CD4-positive, alpha-beta T cell (primary cell): ENCODE results near the gene MAGI1. TPM values are rescaled to one million over a fixed set of nuclear protein-coding genes. Genes with fewer than 3 reads are reported as not detected.

Experiments used
- ATAC-seq: fragments of 200-7000 bp; cut with Tn5 transposase; one replicate; pipeline ENCODE4 v1.10.0; 2022; ENCODE audit warnings: mild to moderate bottlenecking; ENCODE audit not compliant: poor library complexity
- CTCF ChIA-PET: fragments of 350-600 bp; sonication (Branson Sonifier 250); formaldehyde crosslinking; loops from one replicate; lab custom pipeline; 2021; ENCODE audit warnings: antibody characterized with exemption, inconsistent platforms; lab: Charles Lee
- POLR2A ChIA-PET: fragments of 350-600 bp; sonication (Branson Sonifier 250); formaldehyde crosslinking; loops from one replicate; lab custom pipeline; 2021; ENCODE audit warnings: antibody characterized with exemption, inconsistent platforms; lab: Charles Lee
- DNase-seq, 14 experiments: peaks; one replicate each; pipeline ENCODE4 v3.0.0-alpha.2; 2013 to 2020; ENCODE audit warnings: mixed read lengths in 2 of 14
- H3K27ac ChIP-seq, 2 donors: one replicate each; pipeline versions ENCODE4 v1.5.1 to v1.7.0; 2013; ENCODE audit warnings: low read length in 2 of 2, low read depth in 1 of 2, mild to moderate bottlenecking in 1 of 2
- H3K27me3 ChIP-seq, 2 experiments: 1 replicate in 1 of 2; 2 replicates in 1 of 2; pipeline versions ENCODE4 v1.6.1 to v1.7.0; 2013; ENCODE audit warnings: low read length in 2 of 2, control low read depth in 1 of 2, mild to moderate bottlenecking in 1 of 2, moderate library complexity in 1 of 2; ENCODE audit not compliant: insufficient read depth in 2 of 2, control insufficient read depth in 1 of 2
- H3K36me3 ChIP-seq: one replicate; pipeline ENCODE4 v1.6.1; 2013; ENCODE audit warnings: low read length, control low read depth; ENCODE audit not compliant: insufficient read depth
- H3K4me1 ChIP-seq: one replicate; pipeline ENCODE4 v1.6.1; 2013; ENCODE audit warnings: low read length, control low read depth; ENCODE audit not compliant: insufficient read depth
- H3K4me3 ChIP-seq: one replicate; pipeline ENCODE4 v1.5.1; 2013; ENCODE audit warnings: mild to moderate bottlenecking, low read length, moderate library complexity
- H3K9me3 ChIP-seq, 2 experiments: 1 replicate in 1 of 2; 2 replicates in 1 of 2; pipeline versions ENCODE4 v1.6.1 to v1.7.0; 2013; ENCODE audit warnings: low read length in 2 of 2, mild to moderate bottlenecking in 2 of 2, control low read depth in 1 of 2, moderate library complexity in 1 of 2; ENCODE audit not compliant: control insufficient read depth in 1 of 2, insufficient read depth in 1 of 2
- H3K27ac Mint-ChIP-seq: one replicate; pipeline ENCODE4 v1.8.0; 2020; ENCODE audit warnings: mixed read lengths
- H3K27me3 Mint-ChIP-seq: one replicate; pipeline ENCODE4 v1.8.0; 2021; ENCODE audit warnings: mixed read lengths
- H3K36me3 Mint-ChIP-seq: one replicate; pipeline ENCODE4 v1.8.0; 2021; ENCODE audit warnings: low read depth, mixed read lengths
- H3K4me1 Mint-ChIP-seq: one replicate; pipeline ENCODE4 v1.8.0; 2021; ENCODE audit warnings: low read depth, mixed read lengths
- H3K4me3 Mint-ChIP-seq: one replicate; pipeline ENCODE4 v1.8.0; 2020; ENCODE audit warnings: mild to moderate bottlenecking, mixed read lengths
- H3K9me3 Mint-ChIP-seq: one replicate; pipeline ENCODE4 v1.8.0; 2020; ENCODE audit warnings: mixed read lengths
- CTCF ChIP-seq: fragments of 200-600 bp; IDR thresholded peaks from one replicate; pipeline ENCODE4 v1.8.0; 2022; ENCODE audit warnings: antibody characterized with exemption, mild to moderate bottlenecking
- intact Hi-C, 2 experiments: fragments of 100-400 bp; cut with DNase I in 1 of 2; cut with micrococcal nuclease in 1 of 2; formaldehyde crosslinking; loops; one replicate each; pipeline versions ENCODE4 v1.15.1 to v1.9.0; 2023 to 2025; cut with DNase I, micrococcal nuclease
- total RNA-seq, 174 experiments: library from RNA in 2 of 174; stranded (reverse) in 2 of 174; gene quantifications; one replicate each; pipeline ENCODE4 v1.2.3 and lab custom pipeline; 2021 to 2026

MAGI1 gene
- total RNA-seq, 2 experiments from 2014 or later = not detected

- Histone ChIP-seq H3K4me1 (no peaks in the 10 kb centered on the region), H3K36me3 (no peaks in the 10 kb centered on the region), H3K27me3 (no peaks in the 10 kb centered on the region), H3K9me3 (no peaks in the 10 kb centered on the region), H3K27ac (no peak overlapping the region), H3K4me3 (no peak overlapping the region)
- Mint-ChIP-seq H3K27ac (no peak overlapping the region), H3K27me3 (no peaks in the 10 kb centered on the region), H3K36me3 (no peaks in the 10 kb centered on the region), H3K9me3 (peaks cover 7% of the 10 kb centered on the region), H3K4me1 (no peaks in the 10 kb centered on the region), H3K4me3 (no peak overlapping the region)
- ChIA-PET CTCF (no interaction called here), POLR2A (no interaction called here)
- intact Hi-C loops = no loop called here
- ATAC-seq (no peak), DNase-seq (no peak)
- TF ChIP-seq CTCF = no peak
These were observed 376.6 kb downstream of the MAGI1 start for GRCh38 chr3:65662095-65662494.

DNA sequence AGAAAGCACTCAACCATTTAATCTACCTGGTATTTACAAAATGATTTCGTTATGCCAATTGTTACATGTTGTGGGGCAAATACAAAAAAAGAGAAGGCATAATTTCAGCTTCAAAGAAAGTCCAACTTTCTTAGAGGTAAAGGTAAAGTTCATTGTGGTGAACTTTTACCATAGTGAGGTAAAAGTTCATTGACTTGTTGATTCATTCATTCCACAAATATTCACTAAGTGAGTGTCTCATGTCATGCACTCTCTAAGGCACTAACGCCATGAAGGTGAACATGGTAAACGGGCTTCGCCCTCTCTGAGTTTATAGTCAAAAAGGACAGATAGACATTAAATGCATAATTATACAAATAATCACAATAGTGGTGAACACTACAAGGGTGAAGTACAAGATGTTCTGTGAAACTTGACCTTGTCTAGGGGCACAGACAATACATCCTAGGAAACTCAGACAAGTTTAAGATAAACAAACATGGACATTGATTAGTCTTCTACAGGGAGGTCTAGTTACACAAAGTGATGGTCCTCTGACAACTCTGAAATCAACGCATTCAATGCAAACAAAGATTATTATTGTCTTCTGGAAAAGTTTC lies 378.6 kb downstream of the MAGI1 start:
- no peaks in the 10 kb centered on the region for H3K27me3 ChIP-seq
- Mint-ChIP-seq H3K4me3 (no peak overlapping the region), H3K36me3 (no peaks in the 10 kb centered on the region), H3K4me1 (no peaks in the 10 kb centered on the region), H3K27ac (no peak overlapping the region), H3K9me3 (peaks cover 7% of the 10 kb centered on the region), H3K27me3 (no peaks in the 10 kb centered on the region)
- TF ChIP-seq CTCF = no peak
- H3K27ac ChIP-seq = no peak overlapping the region
- ChIA-PET CTCF (no interaction called here), POLR2A (no interaction called here)
- no peaks in the 10 kb centered on the region for H3K4me1 ChIP-seq
- H3K36me3 ChIP-seq = no peaks in the 10 kb centered on the region
- H3K9me3 ChIP-seq = no peaks in the 10 kb centered on the region
- no peak overlapping the region for H3K4me3 ChIP-seq
- no peak for DNase-seq
- intact Hi-C loops = no loop called here
- no peak for ATAC-seq

- no peaks in the 10 kb centered on the region for H3K27me3 Mint-ChIP-seq
- H3K4me3 Mint-ChIP-seq = no peak overlapping the region
- Histone ChIP-seq H3K9me3 (no peaks in the 10 kb centered on the region), H3K36me3 (no peaks in the 10 kb centered on the region), H3K27ac (no peak overlapping the region), H3K4me1 (no peaks in the 10 kb centered on the region), H3K27me3 (no peaks in the 10 kb centered on the region), H3K4me3 (no peak overlapping the region)
- DNase-seq = no peak
- intact Hi-C loops = no loop called here
- ChIA-PET CTCF (no interaction called here), POLR2A (no interaction called here)
- H3K36me3 Mint-ChIP-seq = no peaks in the 10 kb centered on the region
- no peak for ATAC-seq
- peaks cover 7% of the 10 kb centered on the region for H3K9me3 Mint-ChIP-seq
- H3K27ac Mint-ChIP-seq = no peak overlapping the region
- H3K4me1 Mint-ChIP-seq = no peaks in the 10 kb centered on the region
- TF ChIP-seq CTCF = no peak
These were observed 379.3 kb downstream of the MAGI1 start for GRCh38 chr3:65659396-65659795.
